Sigmoid colon (tissue), 7 donors: ENCODE data around the gene RRM2. TPM values are rescaled to one million over a fixed set of nuclear protein-coding genes. Genes with fewer than 3 reads are reported as not detected.
"Not testable (repeated sequence)": the region's sequence is repeated elsewhere in the genome, so short reads cannot be mapped to it uniquely, and the experiment has no call there.

Experiments used
- DNase-seq: peaks from one replicate; pipeline ENCODE4 v3.0.0-alpha.2; 2019
- H3K27ac ChIP-seq, 4 donors: fragments of 200-600 bp; sonication (generic); one replicate each; pipeline ENCODE4 v1.5.1; 2016 to 2019; ENCODE audit warnings: mild to moderate bottlenecking in 1 of 4
- H3K27me3 ChIP-seq, 3 donors: fragments of 200-600 bp; sonication (generic); one replicate each; pipeline ENCODE4 v1.5.1; 2019; ENCODE audit warnings: mild to moderate bottlenecking in 1 of 3
- H3K36me3 ChIP-seq, 4 donors: fragments of 200-600 bp; sonication (generic); one replicate each; pipeline ENCODE4 v1.5.1; 2016 to 2019
- H3K4me1 ChIP-seq, 4 donors: fragments of 200-600 bp; sonication (generic); one replicate each; pipeline ENCODE4 v1.5.1; 2017 to 2019
- H3K4me3 ChIP-seq, 4 donors: fragments of 200-600 bp; sonication (generic); one replicate each; pipeline ENCODE4 v1.5.1; 2017 to 2019; ENCODE audit warnings: mild to moderate bottlenecking in 2 of 4, moderate library complexity in 1 of 4
- H3K9me3 ChIP-seq, 4 donors: fragments of 200-600 bp in 3 of 4; sonication (generic) in 3 of 4; one replicate each; pipeline versions ENCODE4 v1.5.1 to v1.6.1; 2013 to 2019
- EP300 ChIP-seq, 4 donors: sonication (generic); formaldehyde crosslinking; IDR thresholded peaks; one replicate each; pipeline ENCODE4 v1.6.1; 2017; ENCODE audit warnings: antibody characterized with exemption in 4 of 4
- POLR2A ChIP-seq, 2 donors: fragments of 450-650 bp; IDR thresholded peaks; one replicate each; pipeline ENCODE4 v1.6.1; 2016; ENCODE audit warnings: antibody characterized with exemption in 2 of 2, mild to moderate bottlenecking in 2 of 2, moderate library complexity in 2 of 2
- POLR2AphosphoS5 ChIP-seq, 4 donors: sonication (generic); formaldehyde crosslinking; IDR thresholded peaks; one replicate each; pipeline ENCODE4 v1.6.1; 2017; ENCODE audit warnings: antibody characterized with exemption in 4 of 4
- WGBS, 2 donors: extraction: QIAGEN DNeasy Blood & Tissue Kit; methylation state at CpG; one replicate each; pipeline ENCODE4 v1.1.7; 2013; 5-methylcytosine and 5-hydroxymethylcytosine counted together
- intact Hi-C: fragments of 100-400 bp; cut with DNase I; formaldehyde crosslinking; loops from one replicate; pipeline ENCODE4 v1.15.1; 2023
- polyA plus RNA-seq, 3 donors: library from polyadenylated mRNA; stranded (reverse); fragments of 200-250 nt; gene quantifications; one replicate each; pipeline ENCODE4 v1.2.3, GENCODE V29; 2013
- total RNA-seq, 4 donors: library from RNA; depleted of rRNA; stranded (reverse); fragments of >200 nt; gene quantifications; one replicate each; pipeline ENCODE4 v1.1.0, GENCODE V29; 2016
- TF ChIP-seq, protein P1 (sequence below), 4 experiments: fragments of 450-650 bp in 3 of 4; fragments of 200-600 bp in 1 of 4; IDR thresholded peaks; one replicate each; pipeline ENCODE4 v1.5.1; 2016 to 2019; ENCODE audit warnings: antibody characterized with exemption in 4 of 4, mild to moderate bottlenecking in 3 of 4, moderate library complexity in 2 of 4
- donor health status: healthy with polysubstance abuse.
- donor health status: Bipolar disorder and iron deficiency.
- donor health status: healthy.

RRM2 gene
- total and polyA plus RNA-seq, 7 donors: 0.16 to 65.8 (median 6.9) TPM; not detected in 1

DNA sequence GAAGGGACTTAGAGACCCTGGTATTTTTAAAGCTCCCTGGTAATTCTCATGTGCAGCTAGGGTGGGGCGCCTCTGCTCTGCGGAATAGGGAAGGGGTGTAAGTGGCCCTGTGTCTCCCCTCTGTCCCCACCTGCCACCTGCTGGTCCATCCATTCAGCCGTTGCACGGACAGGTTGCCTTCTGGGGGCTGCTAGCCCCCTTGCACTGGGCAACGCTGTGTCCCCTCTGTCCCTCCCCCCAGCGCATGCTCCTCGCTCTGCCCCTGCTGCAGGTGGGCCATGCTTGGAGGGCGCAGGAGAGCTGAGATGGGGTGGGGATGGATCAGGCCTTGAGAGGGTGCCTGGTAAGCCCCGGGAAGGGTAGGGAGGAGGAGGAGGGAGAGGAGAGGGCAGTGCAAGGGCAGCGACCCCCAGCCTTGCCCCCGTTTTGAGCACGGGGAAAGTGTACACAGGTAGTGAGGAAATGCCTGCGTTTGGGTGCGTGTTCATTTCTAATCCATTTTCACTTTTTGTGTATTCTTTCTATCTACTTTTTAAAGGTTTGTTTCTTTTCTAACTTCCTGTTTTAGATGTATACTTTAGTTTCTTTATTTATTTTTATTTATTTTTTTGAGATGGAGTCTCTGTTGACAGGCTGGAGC lies 23.9 kb downstream of the RRM2 start:
- H3K27ac ChIP-seq: no peak overlapping the region
- H3K27me3 ChIP-seq: peaks cover 0 to 4% (median 0%) of the 10 kb centered on the region in 3 donors
- no peak for TF ChIP-seq POLR2A (IDR thresholded peaks at IDR 0.05)
- no peak for TF ChIP-seq POLR2AphosphoS5 (IDR thresholded peaks at IDR 0.05)
- TF ChIP-seq, protein P1, sequence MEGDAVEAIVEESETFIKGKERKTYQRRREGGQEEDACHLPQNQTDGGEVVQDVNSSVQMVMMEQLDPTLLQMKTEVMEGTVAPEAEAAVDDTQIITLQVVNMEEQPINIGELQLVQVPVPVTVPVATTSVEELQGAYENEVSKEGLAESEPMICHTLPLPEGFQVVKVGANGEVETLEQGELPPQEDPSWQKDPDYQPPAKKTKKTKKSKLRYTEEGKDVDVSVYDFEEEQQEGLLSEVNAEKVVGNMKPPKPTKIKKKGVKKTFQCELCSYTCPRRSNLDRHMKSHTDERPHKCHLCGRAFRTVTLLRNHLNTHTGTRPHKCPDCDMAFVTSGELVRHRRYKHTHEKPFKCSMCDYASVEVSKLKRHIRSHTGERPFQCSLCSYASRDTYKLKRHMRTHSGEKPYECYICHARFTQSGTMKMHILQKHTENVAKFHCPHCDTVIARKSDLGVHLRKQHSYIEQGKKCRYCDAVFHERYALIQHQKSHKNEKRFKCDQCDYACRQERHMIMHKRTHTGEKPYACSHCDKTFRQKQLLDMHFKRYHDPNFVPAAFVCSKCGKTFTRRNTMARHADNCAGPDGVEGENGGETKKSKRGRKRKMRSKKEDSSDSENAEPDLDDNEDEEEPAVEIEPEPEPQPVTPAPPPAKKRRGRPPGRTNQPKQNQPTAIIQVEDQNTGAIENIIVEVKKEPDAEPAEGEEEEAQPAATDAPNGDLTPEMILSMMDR (IDR thresholded peaks at IDR 0.05): no peak
- TF ChIP-seq EP300 (IDR thresholded peaks at IDR 0.05): no peak
- no peak overlapping the region for H3K4me3 ChIP-seq
- H3K9me3 ChIP-seq: no peaks in the 10 kb centered on the region
- intact Hi-C loops: no loop called here
- no peak for DNase-seq
- 86 to 90% methylated on average over 14 of the region's 14 CpGs for WGBS, 2 donors
- H3K36me3 ChIP-seq: no peaks in the 10 kb centered on the region
- H3K4me1 ChIP-seq: no peaks in the 10 kb centered on the region

DNA sequence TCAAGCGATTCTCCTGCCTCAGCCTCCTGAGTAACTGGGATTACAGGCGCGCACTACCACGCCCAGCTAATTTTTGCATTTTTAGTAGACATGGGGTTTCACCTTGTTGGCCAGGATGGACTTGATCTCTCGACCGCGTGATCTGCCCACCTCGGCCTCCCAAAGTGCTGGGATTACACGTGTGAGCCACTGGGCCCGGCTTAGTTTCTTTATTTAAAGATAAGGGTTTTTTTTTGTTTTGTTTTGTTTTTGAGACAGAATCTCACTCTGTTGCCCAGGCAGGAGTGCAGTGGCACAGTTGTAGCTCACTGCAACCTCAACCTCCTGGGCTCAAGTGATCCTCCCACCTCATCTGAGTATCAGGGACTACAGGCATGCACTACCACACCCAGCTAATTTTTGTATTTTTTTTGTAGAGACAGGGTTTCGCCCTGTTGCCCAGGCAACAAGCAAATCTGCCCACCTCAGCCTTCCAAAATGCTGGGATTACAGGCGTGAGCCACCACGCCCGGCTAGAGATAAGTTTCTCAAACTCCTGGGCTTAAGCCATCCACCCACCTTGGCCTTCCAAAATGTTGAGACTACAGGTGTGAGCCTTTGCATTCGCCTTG lies 24.6 kb downstream of the RRM2 start:
- intact Hi-C loops, H3K36me3 ChIP-seq: not testable (repeated sequence)
- 86 to 93% methylated on average over 15 of the region's 15 CpGs for WGBS, 2 donors

DNA sequence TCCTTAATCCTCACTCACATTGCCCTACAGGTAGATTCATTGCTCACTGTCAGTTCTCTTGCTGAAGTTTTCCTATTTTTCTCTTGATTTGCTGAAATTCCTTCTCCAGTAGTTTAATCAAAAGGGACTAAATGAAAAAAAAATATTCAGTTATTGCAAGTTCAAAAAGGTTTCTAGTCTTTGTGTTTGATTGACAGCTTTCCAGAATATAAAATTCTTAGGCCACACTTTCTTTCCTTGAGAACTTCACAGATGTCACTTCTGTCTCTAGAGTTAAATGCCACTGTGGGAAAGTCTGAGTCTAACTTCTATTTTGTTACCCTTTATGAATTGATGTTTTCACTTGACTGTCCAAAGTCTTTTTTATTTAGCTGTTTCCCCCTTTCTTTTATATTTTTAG lies 25.7 kb downstream of the RRM2 start:
- Histone ChIP-seq H3K27me3 (no peaks in the 10 kb centered on the region), H3K27ac (no peak overlapping the region), H3K4me1 (no peaks in the 10 kb centered on the region), H3K4me3 (no peak overlapping the region), H3K9me3 (no peaks in the 10 kb centered on the region), H3K36me3 (no peaks in the 10 kb centered on the region)
- intact Hi-C loops: no loop called here
- TF ChIP-seq POLR2A (IDR thresholded peaks at IDR 0.05): no peak
- TF ChIP-seq, protein P1 (IDR thresholded peaks at IDR 0.05): no peak
- no peak for TF ChIP-seq EP300 (IDR thresholded peaks at IDR 0.05)
- no peak for TF ChIP-seq POLR2AphosphoS5 (IDR thresholded peaks at IDR 0.05)
- DNase-seq: no peak

More for the DNA sequence above, 24.6 kb downstream of the RRM2 start:
- H3K9me3 ChIP-seq, H3K27me3 ChIP-seq, DNase-seq, H3K4me1 ChIP-seq, H3K27ac ChIP-seq, H3K4me3 ChIP-seq: not testable (repeated sequence)

DNA sequence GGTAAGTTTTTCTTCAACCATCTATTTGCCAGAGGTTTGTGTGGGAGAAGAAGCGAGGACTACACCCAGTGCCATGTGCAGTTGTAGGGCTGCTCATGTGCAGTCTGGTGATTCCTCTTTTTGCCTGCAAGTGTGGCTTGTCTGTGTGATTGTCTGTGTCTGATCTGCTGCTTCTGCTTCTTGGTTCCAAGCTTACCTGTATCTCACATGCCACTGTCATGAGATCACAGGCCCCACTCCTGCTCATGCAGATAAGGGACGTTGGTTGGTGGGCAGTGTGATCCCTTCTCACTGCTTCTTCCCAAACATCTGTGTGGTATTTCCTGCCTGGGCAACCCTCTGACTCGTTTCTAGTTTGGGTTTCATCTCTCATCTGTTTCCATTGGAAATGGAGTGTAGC lies 27.1 kb downstream of the RRM2 start:
- intact Hi-C loops: no loop called here
- Histone ChIP-seq H3K9me3 (no peaks in the 10 kb centered on the region), H3K27me3 (no peaks in the 10 kb centered on the region), H3K4me3 (no peak overlapping the region), H3K4me1 (no peaks in the 10 kb centered on the region), H3K27ac (no peak overlapping the region), H3K36me3 (no peaks in the 10 kb centered on the region)
- TF ChIP-seq POLR2A (IDR thresholded peaks at IDR 0.05): no peak
- TF ChIP-seq EP300 (IDR thresholded peaks at IDR 0.05): no peak
- no peak for TF ChIP-seq POLR2AphosphoS5 (IDR thresholded peaks at IDR 0.05)
- TF ChIP-seq, protein P1 (IDR thresholded peaks at IDR 0.05): no peak
- no peak for DNase-seq
- WGBS, 2 donors: 63 to 66% methylated on average over 3 of the region's 3 CpGs

DNA sequence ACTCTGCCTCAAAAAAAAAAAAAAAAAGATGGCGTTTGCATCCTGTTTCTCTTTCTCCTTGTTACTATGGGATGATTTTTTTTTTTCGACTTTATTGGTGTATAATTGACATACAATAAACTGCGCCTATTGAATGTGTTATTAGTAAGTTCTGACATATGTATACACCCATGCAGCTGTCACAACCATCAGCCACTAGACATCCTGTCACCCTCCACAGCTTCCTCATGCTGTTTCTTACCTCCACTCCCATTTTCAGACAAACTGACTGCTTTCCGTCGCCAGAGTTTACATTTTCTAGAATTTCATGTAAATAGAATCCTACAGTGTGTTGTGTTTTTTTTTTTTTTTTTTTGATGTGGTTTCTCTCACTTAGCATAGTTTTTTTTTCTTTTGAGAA lies 27.9 kb downstream of the RRM2 start:
- no peaks in the 10 kb centered on the region for H3K36me3 ChIP-seq
- WGBS, 2 donors: 21 to 51% methylated on average over 5 of the region's 5 CpGs
- no peaks in the 10 kb centered on the region for H3K9me3 ChIP-seq
- no peaks in the 10 kb centered on the region for H3K4me1 ChIP-seq
- H3K27me3 ChIP-seq: no peaks in the 10 kb centered on the region
- no peak for DNase-seq
- intact Hi-C loops: no loop called here
- no peak overlapping the region for H3K27ac ChIP-seq
- no peak for TF ChIP-seq POLR2A (IDR thresholded peaks at IDR 0.05)
- no peak overlapping the region for H3K4me3 ChIP-seq

DNA sequence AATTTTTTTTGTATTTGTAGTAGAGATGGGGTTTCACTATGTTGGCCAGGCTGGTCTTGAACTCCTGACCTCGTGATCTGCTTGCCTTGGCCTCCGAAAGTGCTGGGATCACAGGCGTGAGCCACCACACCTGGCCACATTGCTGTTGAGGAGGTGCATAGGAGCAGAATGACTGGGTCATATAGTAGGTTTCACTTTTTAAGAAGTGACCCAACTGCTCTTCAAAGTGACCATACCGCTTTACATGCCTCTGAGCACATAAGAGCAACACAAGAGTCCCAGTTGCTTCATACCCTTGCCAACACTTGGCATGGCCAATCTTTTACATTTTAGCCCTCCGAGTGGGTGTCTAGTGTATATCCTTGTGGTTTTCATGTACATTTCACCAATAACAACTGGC lies 28.9 kb downstream of the RRM2 start:
- WGBS, 2 donors: 96 to 97% methylated on average over 5 of the region's 5 CpGs
- Histone ChIP-seq H3K4me3 (no peak overlapping the region), H3K36me3 (no peaks in the 10 kb centered on the region), H3K27ac (no peak overlapping the region), H3K9me3 (no peaks in the 10 kb centered on the region), H3K27me3 (no peaks in the 10 kb centered on the region), H3K4me1 (no peaks in the 10 kb centered on the region)
- peak; percentile 30 for DNase-seq
- intact Hi-C loops: no loop called here
- TF ChIP-seq POLR2A (IDR thresholded peaks at IDR 0.05) (no peak), EP300 (IDR thresholded peaks at IDR 0.05) (no peak), POLR2AphosphoS5 (IDR thresholded peaks at IDR 0.05) (no peak)
- TF ChIP-seq, protein P1 (IDR thresholded peaks at IDR 0.05): no peak
